ENCODE results near the gene MAP2K5.

Gene MAP2K5

GRCh38 chr15:67845974-67846373 lies 303.5 kb downstream of the MAP2K5 start:
- no peak for DNase-seq

GRCh38 chr15:67849538-67849937 lies 307.0 kb downstream of the MAP2K5 start:
- no peak for DNase-seq

- DNase-seq = no peak
These were observed 307.8 kb downstream of the MAP2K5 start for GRCh38 chr15:67850336-67850735.

- DNase-seq = no peak
These were observed 308.6 kb downstream of the MAP2K5 start for GRCh38 chr15:67850994-67851571.

- no peak for DNase-seq
These were observed 309.9 kb downstream of the MAP2K5 start for GRCh38 chr15:67852418-67852817.

- no peak for DNase-seq
These were observed 311.0 kb downstream of the MAP2K5 start for GRCh38 chr15:67853454-67853853.

GRCh38 chr15:67854358-67854757 lies 311.9 kb downstream of the MAP2K5 start:
- DNase-seq = no peak

GRCh38 chr15:67855842-67856241 lies 313.3 kb downstream of the MAP2K5 start:
- DNase-seq = no peak

Data from DMS79 (cell line).